GM23338 (cell line): ENCODE measurements around the gene CNGB1. TPM values are rescaled to one million over a fixed set of nuclear protein-coding genes. Genes with fewer than 3 reads are reported as not detected.

Experiments
- ATAC-seq: fragments of 200-7000 bp; cut with Tn5 transposase; 3 replicates; pipeline ENCODE4 v1.9.1; 2020
- DNase-seq: peaks from one replicate; pipeline ENCODE4 v3.0.0-alpha.2; 2015; ENCODE audit warnings: low spot score
- H2AFZ ChIP-seq: fragments of 200-600 bp; sonication (generic); 2 replicates; pipeline ENCODE4 v1.8.0; 2016; ENCODE audit warnings: antibody characterized with exemption, mild to moderate bottlenecking, moderate library complexity
- H3F3A ChIP-seq: fragments of 200-600 bp; sonication (generic); replicated peaks from 2 replicates; pipeline ENCODE4 v1.8.0; 2017; ENCODE audit warnings: antibody characterized with exemption, mixed run types, low read depth
- H3K27ac ChIP-seq: fragments of 200-600 bp; sonication (generic); 2 replicates; pipeline ENCODE4 v1.6.1; 2016; ENCODE audit warnings: low read depth
- H3K27me3 ChIP-seq: fragments of 200-600 bp; sonication (generic); 2 replicates; pipeline ENCODE4 v1.8.0; 2016; ENCODE audit warnings: mild to moderate bottlenecking, mixed run types, moderate library complexity; ENCODE audit not compliant: insufficient read depth
- H3K36me3 ChIP-seq: fragments of 200-600 bp; sonication (generic); 2 replicates; pipeline ENCODE4 v1.8.0; 2016; ENCODE audit warnings: mild to moderate bottlenecking; ENCODE audit not compliant: insufficient read depth
- H3K4me1 ChIP-seq: fragments of 200-600 bp; sonication (generic); 2 replicates; pipeline ENCODE4 v1.8.0; 2016; ENCODE audit warnings: mild to moderate bottlenecking, moderate library complexity; ENCODE audit not compliant: insufficient read depth
- H3K4me2 ChIP-seq: fragments of 200-600 bp; sonication (generic); 2 replicates; pipeline ENCODE4 v1.7.1; 2017; ENCODE audit warnings: mixed run types
- H3K4me3 ChIP-seq: fragments of 200-600 bp; sonication (generic); 2 replicates; pipeline ENCODE4 v1.6.1; 2016; ENCODE audit warnings: mixed run types
- H3K79me2 ChIP-seq: fragments of 200-600 bp; sonication (generic); replicated peaks from 2 replicates; pipeline ENCODE4 v1.8.0; 2017; ENCODE audit warnings: mild to moderate bottlenecking; ENCODE audit not compliant: insufficient read depth
- H3K9me2 ChIP-seq: fragments of 200-600 bp; sonication (generic); 2 replicates; pipeline ENCODE4 v1.8.0; 2017; ENCODE audit not compliant: insufficient read depth
- H4K20me1 ChIP-seq: fragments of 200-600 bp; sonication (generic); replicated peaks from 2 replicates; pipeline ENCODE4 v1.8.0; 2017; ENCODE audit warnings: mild to moderate bottlenecking; ENCODE audit not compliant: insufficient read depth
- H3K27ac Mint-ChIP-seq: 2 replicates; pipeline ENCODE4 v1.8.0; 2020; ENCODE audit warnings: inconsistent platforms, mild to moderate bottlenecking, moderate library complexity, mixed read lengths
- H3K27me3 Mint-ChIP-seq: 3 replicates; pipeline ENCODE4 v1.8.0; 2022; ENCODE audit warnings: low read depth, mild to moderate bottlenecking, moderate library complexity, mixed read lengths, inconsistent platforms; ENCODE audit not compliant: insufficient read depth, poor library complexity
- H3K36me3 Mint-ChIP-seq: 3 replicates; pipeline ENCODE4 v1.8.0; 2021; ENCODE audit warnings: low read depth, mild to moderate bottlenecking, inconsistent platforms, moderate library complexity, mixed read lengths
- H3K4me1 Mint-ChIP-seq: 3 replicates; pipeline ENCODE4 v1.8.0; 2020; ENCODE audit warnings: mild to moderate bottlenecking, inconsistent platforms, mixed read lengths
- H3K4me3 Mint-ChIP-seq: 3 replicates; pipeline ENCODE4 v1.8.0; 2021; ENCODE audit warnings: moderate library complexity, mild to moderate bottlenecking, inconsistent platforms, mixed read lengths
- H3K9me3 Mint-ChIP-seq: 3 replicates; pipeline ENCODE4 v1.8.0; 2020; ENCODE audit warnings: moderate library complexity, mild to moderate bottlenecking, inconsistent platforms, mixed read lengths
- CREB1 ChIP-seq: fragments of 250-450 bp; sonication (Bioruptor Pico); IDR thresholded peaks from 2 replicates; pipeline ENCODE4 v1.5.0; 2020; ENCODE audit warnings: low read depth, mild to moderate bottlenecking, moderate library complexity
- EZH2phosphoT487 ChIP-seq: fragments of 200-600 bp; sonication (generic); IDR thresholded peaks from one replicate; pipeline ENCODE4 v1.8.1; 2018; ENCODE audit warnings: antibody characterized with exemption; ENCODE audit not compliant: unreplicated experiment
- JUNB ChIP-seq: IDR thresholded peaks from one replicate; pipeline ENCODE4 v1.6.1; 2016; ENCODE audit warnings: antibody characterized with exemption; ENCODE audit not compliant: unreplicated experiment
- STAT1 ChIP-seq: IDR thresholded peaks from one replicate; pipeline ENCODE4 v1.6.1; 2016; ENCODE audit warnings: antibody characterized with exemption; ENCODE audit not compliant: unreplicated experiment
- ZNF114 ChIP-seq: fragments of 250-450 bp; sonication (Bioruptor Pico); IDR thresholded peaks from 2 replicates; pipeline ENCODE4 v1.5.0; 2020; ENCODE audit warnings: mild to moderate bottlenecking, moderate library complexity
- polyA plus RNA-seq: library from polyadenylated mRNA; unstranded; fragments of >200 nt; fragmentation: Nextera tagmentation; extraction: Ambion mirVana; gene quantifications from 2 replicates; pipeline ENCODE4 v1.2.1, GENCODE V29; 2016
- total RNA-seq: library from RNA; depleted of rRNA; stranded (reverse); fragments of >200 nt; shearing (Covaris generic); gene quantifications from 2 replicates; pipeline ENCODE4 v1.2.3, GENCODE V29; 2014
- TF ChIP-seq, protein P1 (sequence below): fragments of 250-450 bp; sonication (Bioruptor Pico); IDR thresholded peaks from 2 replicates; pipeline ENCODE4 v1.5.0; 2020; ENCODE audit warnings: mild to moderate bottlenecking, moderate library complexity
- TF ChIP-seq, protein P2 (sequence below), 2 experiments: fragments of 200-600 bp in 1 of 2; sonication (generic) in 1 of 2; conservative IDR thresholded peaks; 2 replicates each; pipeline versions ENCODE4 v1.5.1 to v1.6.1; 2016 to 2017; ENCODE audit warnings: antibody characterized with exemption in 2 of 2, low read depth in 2 of 2, mild to moderate bottlenecking in 2 of 2, moderate library complexity in 1 of 2

The CNGB1 gene
- total and polyA plus RNA-seq, 2 experiments from 2014 or later = not detected

DNA sequence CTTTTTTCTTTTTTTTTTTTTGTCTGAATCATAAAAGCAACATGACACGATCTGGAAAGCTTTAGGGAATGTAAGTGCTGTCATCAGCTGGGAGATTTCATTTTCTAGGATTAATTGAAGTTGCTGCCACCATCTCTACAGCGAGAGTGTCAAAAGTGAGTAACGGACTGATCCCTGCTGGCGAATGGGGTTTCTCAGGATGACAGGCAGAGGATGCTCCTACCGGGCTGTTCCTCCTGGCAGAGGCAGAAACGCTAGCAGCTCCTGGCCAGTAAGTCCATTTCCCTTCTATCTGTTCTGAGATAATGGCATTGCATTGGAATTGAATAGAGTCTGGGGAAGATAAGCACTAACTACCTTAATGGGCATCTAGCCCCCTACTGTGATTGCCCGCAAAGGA lies 88.1 kb downstream of the CNGB1 start:
- no peak overlapping the region for H2AFZ ChIP-seq
- TF ChIP-seq CREB1 (CRISPR knock-in tag) = no peak
- TF ChIP-seq JUNB = no peak
- TF ChIP-seq, protein P1, sequence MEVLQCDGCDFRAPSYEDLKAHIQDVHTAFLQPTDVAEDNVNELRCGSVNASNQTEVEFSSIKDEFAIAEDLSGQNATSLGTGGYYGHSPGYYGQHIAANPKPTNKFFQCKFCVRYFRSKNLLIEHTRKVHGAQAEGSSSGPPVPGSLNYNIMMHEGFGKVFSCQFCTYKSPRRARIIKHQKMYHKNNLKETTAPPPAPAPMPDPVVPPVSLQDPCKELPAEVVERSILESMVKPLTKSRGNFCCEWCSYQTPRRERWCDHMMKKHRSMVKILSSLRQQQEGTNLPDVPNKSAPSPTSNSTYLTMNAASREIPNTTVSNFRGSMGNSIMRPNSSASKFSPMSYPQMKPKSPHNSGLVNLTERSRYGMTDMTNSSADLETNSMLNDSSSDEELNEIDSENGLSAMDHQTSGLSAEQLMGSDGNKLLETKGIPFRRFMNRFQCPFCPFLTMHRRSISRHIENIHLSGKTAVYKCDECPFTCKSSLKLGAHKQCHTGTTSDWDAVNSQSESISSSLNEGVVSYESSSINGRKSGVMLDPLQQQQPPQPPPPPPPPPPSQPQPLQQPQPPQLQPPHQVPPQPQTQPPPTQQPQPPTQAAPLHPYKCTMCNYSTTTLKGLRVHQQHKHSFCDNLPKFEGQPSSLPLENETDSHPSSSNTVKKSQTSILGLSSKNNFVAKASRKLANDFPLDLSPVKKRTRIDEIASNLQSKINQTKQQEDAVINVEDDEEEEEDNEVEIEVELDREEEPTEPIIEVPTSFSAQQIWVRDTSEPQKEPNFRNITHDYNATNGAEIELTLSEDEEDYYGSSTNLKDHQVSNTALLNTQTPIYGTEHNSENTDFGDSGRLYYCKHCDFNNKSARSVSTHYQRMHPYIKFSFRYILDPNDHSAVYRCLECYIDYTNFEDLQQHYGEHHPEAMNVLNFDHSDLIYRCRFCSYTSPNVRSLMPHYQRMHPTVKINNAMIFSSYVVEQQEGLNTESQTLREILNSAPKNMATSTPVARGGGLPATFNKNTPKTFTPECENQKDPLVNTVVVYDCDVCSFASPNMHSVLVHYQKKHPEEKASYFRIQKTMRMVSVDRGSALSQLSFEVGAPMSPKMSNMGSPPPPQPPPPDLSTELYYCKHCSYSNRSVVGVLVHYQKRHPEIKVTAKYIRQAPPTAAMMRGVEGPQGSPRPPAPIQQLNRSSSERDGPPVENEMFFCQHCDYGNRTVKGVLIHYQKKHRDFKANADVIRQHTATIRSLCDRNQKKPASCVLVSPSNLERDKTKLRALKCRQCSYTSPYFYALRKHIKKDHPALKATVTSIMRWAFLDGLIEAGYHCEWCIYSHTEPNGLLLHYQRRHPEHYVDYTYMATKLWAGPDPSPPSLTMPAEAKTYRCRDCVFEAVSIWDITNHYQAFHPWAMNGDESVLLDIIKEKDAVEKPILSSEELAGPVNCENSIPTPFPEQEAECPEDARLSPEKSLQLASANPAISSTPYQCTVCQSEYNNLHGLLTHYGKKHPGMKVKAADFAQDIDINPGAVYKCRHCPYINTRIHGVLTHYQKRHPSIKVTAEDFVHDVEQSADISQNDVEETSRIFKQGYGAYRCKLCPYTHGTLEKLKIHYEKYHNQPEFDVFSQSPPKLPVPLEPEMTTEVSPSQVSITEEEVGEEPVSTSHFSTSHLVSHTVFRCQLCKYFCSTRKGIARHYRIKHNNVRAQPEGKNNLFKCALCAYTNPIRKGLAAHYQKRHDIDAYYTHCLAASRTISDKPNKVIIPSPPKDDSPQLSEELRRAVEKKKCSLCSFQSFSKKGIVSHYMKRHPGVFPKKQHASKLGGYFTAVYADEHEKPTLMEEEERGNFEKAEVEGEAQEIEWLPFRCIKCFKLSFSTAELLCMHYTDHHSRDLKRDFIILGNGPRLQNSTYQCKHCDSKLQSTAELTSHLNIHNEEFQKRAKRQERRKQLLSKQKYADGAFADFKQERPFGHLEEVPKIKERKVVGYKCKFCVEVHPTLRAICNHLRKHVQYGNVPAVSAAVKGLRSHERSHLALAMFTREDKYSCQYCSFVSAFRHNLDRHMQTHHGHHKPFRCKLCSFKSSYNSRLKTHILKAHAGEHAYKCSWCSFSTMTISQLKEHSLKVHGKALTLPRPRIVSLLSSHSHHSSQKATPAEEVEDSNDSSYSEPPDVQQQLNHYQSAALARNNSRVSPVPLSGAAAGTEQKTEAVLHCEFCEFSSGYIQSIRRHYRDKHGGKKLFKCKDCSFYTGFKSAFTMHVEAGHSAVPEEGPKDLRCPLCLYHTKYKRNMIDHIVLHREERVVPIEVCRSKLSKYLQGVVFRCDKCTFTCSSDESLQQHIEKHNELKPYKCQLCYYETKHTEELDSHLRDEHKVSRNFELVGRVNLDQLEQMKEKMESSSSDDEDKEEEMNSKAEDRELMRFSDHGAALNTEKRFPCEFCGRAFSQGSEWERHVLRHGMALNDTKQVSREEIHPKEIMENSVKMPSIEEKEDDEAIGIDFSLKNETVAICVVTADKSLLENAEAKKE (CRISPR knock-in tag) = no peak
- TF ChIP-seq, protein P2, sequence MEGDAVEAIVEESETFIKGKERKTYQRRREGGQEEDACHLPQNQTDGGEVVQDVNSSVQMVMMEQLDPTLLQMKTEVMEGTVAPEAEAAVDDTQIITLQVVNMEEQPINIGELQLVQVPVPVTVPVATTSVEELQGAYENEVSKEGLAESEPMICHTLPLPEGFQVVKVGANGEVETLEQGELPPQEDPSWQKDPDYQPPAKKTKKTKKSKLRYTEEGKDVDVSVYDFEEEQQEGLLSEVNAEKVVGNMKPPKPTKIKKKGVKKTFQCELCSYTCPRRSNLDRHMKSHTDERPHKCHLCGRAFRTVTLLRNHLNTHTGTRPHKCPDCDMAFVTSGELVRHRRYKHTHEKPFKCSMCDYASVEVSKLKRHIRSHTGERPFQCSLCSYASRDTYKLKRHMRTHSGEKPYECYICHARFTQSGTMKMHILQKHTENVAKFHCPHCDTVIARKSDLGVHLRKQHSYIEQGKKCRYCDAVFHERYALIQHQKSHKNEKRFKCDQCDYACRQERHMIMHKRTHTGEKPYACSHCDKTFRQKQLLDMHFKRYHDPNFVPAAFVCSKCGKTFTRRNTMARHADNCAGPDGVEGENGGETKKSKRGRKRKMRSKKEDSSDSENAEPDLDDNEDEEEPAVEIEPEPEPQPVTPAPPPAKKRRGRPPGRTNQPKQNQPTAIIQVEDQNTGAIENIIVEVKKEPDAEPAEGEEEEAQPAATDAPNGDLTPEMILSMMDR (conservative IDR thresholded peaks at IDR 0.05; ENCODE audit: low read depth in 2 of 2) = peak in 1 of 2 experiments; percentile 14; a peak in 1 of 4 replicates
- TF ChIP-seq ZNF114 (CRISPR knock-in tag) = no peak
- no peak for TF ChIP-seq STAT1
- no peak for TF ChIP-seq EZH2phosphoT487
- no peak overlapping the region for H3K27ac ChIP-seq
- ATAC-seq (no peak; the same call in 2 of the 3 replicates), DNase-seq (no peak)
- no peaks in the 10 kb centered on the region for H4K20me1 ChIP-seq
- H3K4me2 ChIP-seq = no peak overlapping the region; the same call in 1 of the 2 replicates
- H3K9me3 Mint-ChIP-seq = no peaks in the 10 kb centered on the region
- H3K27me3 ChIP-seq = peaks cover 22% of the 10 kb centered on the region
- no peaks in the 10 kb centered on the region for H3K79me2 ChIP-seq
- H3K4me1 Mint-ChIP-seq = peaks cover 20% of the 10 kb centered on the region
- H3F3A ChIP-seq = no peaks in the 10 kb centered on the region
- H3K27me3 Mint-ChIP-seq = peaks cover 7% of the 10 kb centered on the region
- no peaks in the 10 kb centered on the region for H3K9me2 ChIP-seq
- no peaks in the 10 kb centered on the region for H3K36me3 Mint-ChIP-seq
- no peaks in the 10 kb centered on the region for H3K36me3 ChIP-seq
- H3K4me3 ChIP-seq = no peak overlapping the region
- no peak overlapping the region for H3K4me3 Mint-ChIP-seq
- peaks cover 21% of the 10 kb centered on the region for H3K4me1 ChIP-seq
- no peak overlapping the region for H3K27ac Mint-ChIP-seq
